Measurements from ENCODE around the gene PRKAG2.

DNA sequence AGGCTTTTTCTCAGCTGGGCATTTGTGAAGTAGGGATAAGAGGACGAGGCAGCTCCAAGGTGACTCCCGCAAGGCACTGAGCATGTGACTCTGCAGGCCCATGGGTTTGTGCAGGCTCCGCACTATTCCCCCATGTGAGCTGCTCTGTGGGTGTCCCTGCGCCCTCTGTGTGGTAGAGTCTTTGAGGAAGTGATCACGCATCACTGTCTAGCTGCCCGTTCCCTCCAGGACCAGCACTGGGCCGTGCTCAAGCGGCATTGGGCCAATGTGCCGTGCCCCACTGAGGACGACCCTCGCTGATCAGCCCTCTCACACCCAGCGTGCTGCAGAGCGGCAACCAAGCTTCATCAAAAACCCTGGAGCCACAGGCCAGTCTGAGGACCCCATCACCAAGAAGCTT is 7.5 kb downstream of the PRKAG2 start:
- TF ChIP-seq, protein P1, sequence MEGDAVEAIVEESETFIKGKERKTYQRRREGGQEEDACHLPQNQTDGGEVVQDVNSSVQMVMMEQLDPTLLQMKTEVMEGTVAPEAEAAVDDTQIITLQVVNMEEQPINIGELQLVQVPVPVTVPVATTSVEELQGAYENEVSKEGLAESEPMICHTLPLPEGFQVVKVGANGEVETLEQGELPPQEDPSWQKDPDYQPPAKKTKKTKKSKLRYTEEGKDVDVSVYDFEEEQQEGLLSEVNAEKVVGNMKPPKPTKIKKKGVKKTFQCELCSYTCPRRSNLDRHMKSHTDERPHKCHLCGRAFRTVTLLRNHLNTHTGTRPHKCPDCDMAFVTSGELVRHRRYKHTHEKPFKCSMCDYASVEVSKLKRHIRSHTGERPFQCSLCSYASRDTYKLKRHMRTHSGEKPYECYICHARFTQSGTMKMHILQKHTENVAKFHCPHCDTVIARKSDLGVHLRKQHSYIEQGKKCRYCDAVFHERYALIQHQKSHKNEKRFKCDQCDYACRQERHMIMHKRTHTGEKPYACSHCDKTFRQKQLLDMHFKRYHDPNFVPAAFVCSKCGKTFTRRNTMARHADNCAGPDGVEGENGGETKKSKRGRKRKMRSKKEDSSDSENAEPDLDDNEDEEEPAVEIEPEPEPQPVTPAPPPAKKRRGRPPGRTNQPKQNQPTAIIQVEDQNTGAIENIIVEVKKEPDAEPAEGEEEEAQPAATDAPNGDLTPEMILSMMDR (IDR thresholded peaks at IDR 0.05; ENCODE audit: low read length) = no peak
- TF ChIP-seq EZH2 (IDR thresholded peaks at IDR 0.05; ENCODE audit: borderline replicate concordance, low read length) = no peak

Measured in OCI-LY1 (cell line).